Superior temporal gyrus (tissue), 1 donor: Measurements from ENCODE around the gene CPLANE1.
"Not testable (repeated sequence)": the region's sequence is repeated elsewhere in the genome, so short reads cannot be mapped to it uniquely, and the experiment has no call there.

ENCODE experiments used
- DNase-seq: peaks from one replicate; pipeline ENCODE4 v3.0.0-alpha.2; 2016; ENCODE audit errors: extremely low spot score

The CPLANE1 gene

GRCh38 chr5:37208883-37209797 lies 40.0 kb downstream of the CPLANE1 start:
- no peak for DNase-seq

GRCh38 chr5:37207802-37208201 lies 41.4 kb downstream of the CPLANE1 start:
- DNase-seq, result no peak

GRCh38 chr5:37206736-37207135 lies 42.4 kb downstream of the CPLANE1 start:
- no peak for DNase-seq

GRCh38 chr5:37198842-37199241 lies 50.3 kb downstream of the CPLANE1 start:
- DNase-seq, result no peak

GRCh38 chr5:37198061-37198460 lies 51.1 kb downstream of the CPLANE1 start:
- no peak for DNase-seq

- DNase-seq, result no peak
Observed at GRCh38 chr5:37197340-37198050, 51.7 kb downstream of the CPLANE1 start.

GRCh38 chr5:37190592-37190991 lies 58.6 kb downstream of the CPLANE1 start:
- DNase-seq, result no peak

GRCh38 chr5:37189355-37189754 lies 59.8 kb downstream of the CPLANE1 start:
- no peak for DNase-seq

- no peak for DNase-seq
Observed at GRCh38 chr5:37187465-37187977, 61.7 kb downstream of the CPLANE1 start.

GRCh38 chr5:37184748-37185364 lies 64.3 kb downstream of the CPLANE1 start:
- no peak for DNase-seq

- no peak for DNase-seq
Observed at GRCh38 chr5:37182667-37183066, 66.5 kb downstream of the CPLANE1 start.

GRCh38 chr5:37174928-37175327 lies 74.2 kb downstream of the CPLANE1 start:
- DNase-seq, result no peak

- DNase-seq, result no peak
Observed at GRCh38 chr5:37172957-37173356, 76.2 kb downstream of the CPLANE1 start.

GRCh38 chr5:37170856-37171255 lies 78.3 kb downstream of the CPLANE1 start:
- no peak for DNase-seq

- no peak for DNase-seq
Observed at GRCh38 chr5:37166197-37166596, 83.0 kb downstream of the CPLANE1 start.

- DNase-seq, result no peak
Observed at GRCh38 chr5:37165761-37166160, 83.4 kb downstream of the CPLANE1 start.

- DNase-seq, result no peak
Observed at GRCh38 chr5:37153661-37154060, 95.5 kb downstream of the CPLANE1 start.

- no peak for DNase-seq
Observed at GRCh38 chr5:37146896-37147295, 102.3 kb downstream of the CPLANE1 start.

GRCh38 chr5:37136694-37137093 lies 112.5 kb downstream of the CPLANE1 start:
- no peak for DNase-seq

GRCh38 chr5:37135312-37135711 lies 113.9 kb downstream of the CPLANE1 start:
- not testable (repeated sequence) for DNase-seq

- no peak for DNase-seq
Observed at GRCh38 chr5:37133939-37134338, 115.2 kb downstream of the CPLANE1 start.

- DNase-seq, result no peak
Observed at GRCh38 chr5:37132646-37133045, 116.5 kb downstream of the CPLANE1 start.
